NCI-H2107 treated with DMSO at 0.1 percent for 48 hours (cell line): ENCODE results near the gene WWOX.

Experiments used
- DNase-seq: peaks from one replicate; lab custom pipeline; 2025; ENCODE audit not compliant: unreplicated experiment; lab: John Stamatoyannopoulos, UW

Gene WWOX

DNA sequence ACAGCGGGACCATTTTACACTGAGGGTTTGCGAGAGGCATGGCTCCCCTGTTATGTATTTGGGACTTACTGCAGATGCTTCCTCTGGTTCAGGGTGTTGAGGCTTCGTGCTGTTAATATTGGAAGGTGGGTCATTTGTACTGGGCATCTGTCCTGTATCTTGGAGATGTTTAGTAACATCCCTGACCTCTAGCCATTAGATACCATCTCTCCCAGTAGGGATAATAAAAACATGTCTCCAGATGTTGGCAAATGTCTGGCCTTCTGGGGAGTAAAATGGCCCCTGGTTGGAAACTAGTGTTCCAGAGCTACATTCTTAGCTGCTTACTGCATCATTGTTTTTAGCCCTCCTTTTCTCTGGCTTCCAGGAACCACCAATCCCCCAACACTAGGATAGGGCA is 388.0 kb downstream of the WWOX start:
- no peak for DNase-seq

DNA sequence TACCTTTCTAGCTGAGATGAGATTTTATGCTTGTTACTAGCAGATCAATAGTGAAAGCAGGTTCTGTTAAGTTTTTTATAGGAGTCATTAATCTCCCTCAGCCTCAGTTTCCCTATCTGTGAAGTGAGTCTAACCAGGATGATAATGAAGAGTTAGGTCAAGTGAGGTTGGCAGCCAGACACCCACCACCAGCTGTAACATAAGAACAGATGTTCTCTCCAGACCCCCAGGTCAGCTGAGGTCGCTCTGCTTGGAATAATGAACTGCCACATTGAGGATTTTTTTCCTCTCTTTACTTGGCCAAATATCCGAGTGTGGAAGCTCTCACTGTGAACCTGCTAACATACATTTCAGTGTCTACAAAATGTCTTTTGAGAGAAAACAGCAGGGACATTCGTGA is 389.6 kb downstream of the WWOX start:
- DNase-seq: no peak

DNA sequence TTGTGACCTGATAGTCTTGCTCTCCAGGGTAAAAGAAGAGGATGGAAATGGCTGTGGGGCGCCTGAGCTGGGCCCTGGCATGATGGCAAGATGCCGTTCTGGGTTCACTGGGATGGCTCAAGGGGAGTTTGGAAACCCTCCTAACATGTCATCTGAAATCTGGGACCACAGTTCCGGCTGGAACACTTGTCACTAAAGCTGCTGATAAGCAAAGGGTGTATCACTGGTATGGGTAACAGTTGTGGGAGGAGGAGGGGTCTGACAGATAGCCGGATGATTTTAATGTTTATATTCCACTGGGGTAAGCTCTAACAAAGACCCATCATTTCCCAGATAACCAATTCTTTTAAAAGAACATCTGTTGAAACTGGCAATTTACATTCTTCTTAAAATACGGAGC is 390.2 kb downstream of the WWOX start:
- no peak for DNase-seq

DNA sequence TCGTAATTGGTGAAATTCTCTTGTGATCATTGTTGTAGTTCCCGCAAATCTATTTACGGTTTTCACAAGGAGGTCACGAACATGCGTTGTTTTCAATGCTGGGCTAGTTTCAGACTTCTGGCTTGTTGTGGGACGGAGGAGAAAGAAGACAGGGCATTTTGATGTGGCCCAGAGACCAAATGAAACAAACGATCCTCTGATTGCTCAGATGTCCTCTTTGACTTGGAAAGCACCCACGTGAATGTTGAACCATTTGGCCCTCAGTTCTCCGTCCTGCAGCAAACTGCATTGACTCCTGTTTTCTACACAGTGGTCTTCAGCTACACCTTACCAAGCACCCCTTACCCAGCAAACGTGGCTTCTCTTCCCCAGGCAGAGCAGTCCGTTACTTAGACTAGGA is 391.0 kb downstream of the WWOX start:
- DNase-seq: no peak

DNA sequence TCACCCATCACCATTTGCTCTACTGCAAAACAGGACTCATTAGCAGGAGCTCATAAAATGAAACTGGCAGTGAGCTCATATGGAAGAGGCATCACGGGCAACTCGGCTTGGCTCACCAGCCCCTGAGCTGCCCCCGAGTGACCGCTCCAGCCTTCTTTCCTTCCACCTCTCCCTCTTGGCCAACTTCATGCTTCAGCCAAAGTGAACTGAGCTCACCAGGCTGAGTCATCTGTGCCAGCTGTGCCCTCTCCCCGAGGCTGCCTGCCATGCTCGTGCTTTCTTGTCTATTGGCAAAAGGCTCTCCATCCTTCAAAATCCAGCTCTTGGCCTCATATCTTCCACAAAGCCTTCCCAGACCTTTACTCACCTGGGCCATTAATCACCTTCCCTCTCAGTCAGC is 391.4 kb downstream of the WWOX start:
- DNase-seq: no peak

DNA sequence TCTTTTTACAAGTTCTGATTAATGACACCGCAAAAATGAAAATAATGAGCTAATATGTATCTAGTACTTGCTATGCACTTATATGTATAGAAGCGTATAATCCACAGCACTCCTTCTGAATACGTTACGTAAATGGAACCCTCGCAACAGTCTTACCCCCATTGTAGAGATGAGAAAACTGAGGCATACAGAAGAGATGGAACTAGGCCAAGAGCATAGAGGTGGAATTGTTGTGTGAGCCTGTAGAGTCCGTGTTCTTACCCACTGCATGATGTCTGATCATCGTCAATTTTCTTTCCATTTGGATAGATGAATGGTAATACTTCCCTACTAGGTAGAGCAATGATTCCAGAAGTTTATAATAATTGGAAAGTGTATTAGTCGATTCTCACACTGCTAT is 394.1 kb downstream of the WWOX start:
- no peak for DNase-seq

DNA sequence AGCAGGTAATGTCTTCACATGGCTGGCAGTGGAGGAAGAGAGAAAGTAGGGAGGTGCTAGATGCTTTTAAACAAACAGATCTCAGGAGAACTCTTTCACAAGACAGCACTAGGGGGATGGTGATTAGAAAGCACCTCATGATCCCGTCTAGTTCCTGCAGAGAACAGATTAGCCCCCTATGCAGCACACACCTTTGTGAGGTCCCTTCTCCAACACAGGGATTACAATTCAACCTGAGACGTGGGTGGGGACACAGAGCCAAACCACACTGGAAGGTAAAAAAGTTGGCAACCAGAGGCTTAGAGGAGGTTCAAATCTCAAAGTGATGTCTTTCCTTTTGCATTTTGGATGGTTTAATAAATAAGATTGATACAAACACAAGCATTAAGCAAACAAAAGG is 394.7 kb downstream of the WWOX start:
- no peak for DNase-seq

DNA sequence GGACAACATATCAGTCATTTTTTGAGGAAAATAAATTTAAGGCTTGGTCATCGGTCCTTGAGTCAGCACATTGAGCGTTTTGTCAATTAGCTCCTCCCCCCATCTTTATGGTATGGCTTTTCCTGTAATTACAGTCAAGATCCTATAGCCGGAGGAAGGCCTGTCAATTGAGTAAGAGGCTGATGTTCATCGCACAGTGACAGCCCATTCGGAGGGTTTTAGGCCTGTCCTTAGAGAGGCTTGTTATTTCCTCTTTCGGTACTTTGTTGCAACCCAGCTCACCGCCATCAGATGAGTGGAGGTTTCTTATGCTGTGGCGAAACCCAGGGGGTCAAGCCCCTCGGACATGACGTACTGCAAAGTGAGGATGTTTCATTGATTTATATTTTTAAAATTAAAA is 395.2 kb downstream of the WWOX start:
- no peak for DNase-seq

DNA sequence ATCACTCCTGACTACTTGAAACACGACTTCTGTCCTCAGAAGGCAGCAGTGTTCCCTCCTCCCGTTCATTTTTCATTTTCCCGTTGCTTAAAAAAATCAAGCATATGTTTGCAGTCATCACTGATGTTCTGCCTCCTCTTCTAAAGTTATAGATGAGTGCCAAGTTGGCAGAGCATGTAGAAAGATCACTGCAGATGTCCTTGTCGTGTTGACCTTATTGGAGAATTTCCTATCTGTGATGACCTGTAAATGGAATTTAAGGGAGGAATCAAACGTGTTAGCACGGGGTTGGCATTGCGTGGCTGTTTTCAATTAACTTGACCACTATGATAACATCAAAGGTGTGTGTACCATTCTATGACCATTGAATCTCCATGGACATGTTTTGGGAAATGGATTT is 396.7 kb downstream of the WWOX start:
- no peak for DNase-seq

DNA sequence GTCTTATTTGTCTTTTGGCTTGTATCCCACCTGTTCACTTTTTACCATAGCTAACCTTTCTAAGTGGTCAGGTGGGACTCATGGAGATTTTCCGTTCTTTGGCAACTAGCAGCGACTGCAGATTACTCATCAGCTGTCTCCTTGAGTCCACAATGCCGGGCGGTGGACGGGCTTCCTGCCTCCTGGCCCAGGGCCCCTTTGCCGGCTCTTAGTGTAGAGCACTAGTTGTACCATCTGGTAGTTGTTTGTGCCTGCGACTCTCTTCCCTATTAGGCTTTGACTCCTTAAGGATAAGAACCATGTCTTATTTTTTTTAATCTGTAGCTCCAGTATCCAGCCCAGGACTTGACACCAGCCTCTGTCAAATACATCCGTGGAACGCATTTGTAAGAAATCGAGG is 399.9 kb downstream of the WWOX start:
- no peak for DNase-seq

DNA sequence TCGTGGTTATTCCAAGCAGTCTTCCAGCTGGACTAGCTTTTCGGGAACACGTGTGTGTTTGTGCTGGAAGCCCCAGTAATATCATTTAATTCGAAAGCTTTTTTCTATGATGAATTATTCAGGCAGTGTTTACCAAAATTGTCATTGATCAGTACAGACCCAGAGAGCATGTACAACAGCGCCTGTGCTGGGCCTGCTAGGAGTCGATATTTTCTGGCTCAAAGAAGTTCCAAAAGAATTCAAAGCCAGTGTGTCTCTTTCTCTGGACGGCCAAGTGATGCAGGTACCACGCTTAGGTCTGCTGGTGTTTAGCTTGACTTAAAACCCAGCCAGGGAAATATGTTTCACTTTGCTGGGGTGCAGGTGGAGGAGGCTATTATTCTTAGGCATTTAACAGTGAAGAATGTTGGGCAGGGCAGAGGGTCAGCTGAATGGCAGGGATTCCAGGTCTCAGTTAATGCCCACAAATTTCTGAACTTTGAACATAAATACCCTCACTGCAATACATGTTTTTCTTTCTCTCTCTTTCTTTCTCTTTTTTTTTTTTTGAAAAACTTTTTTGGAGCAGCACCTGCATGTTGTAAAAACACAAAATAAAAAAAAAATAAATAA is 401.3 kb downstream of the WWOX start:
- DNase-seq: no peak

DNA sequence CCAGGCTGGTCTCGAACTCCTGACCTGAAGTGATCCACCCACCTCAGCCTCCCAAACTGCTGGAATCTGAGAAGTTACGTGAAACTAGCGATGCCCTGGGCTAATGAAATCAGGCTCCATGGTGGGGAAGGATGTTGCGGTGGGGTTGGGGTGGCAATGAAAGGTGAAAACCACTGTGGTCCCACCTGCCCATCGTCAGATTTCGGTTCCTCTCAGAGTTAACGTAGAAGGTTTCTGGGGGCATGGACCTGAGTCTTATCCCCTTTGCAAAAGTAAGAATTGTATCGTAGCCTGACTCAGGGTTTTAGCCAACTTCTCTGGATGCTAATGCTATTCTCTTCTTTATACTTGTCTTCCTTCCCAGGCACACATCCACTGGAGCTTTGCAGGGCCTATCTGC is 402.3 kb downstream of the WWOX start:
- DNase-seq: no peak

DNA sequence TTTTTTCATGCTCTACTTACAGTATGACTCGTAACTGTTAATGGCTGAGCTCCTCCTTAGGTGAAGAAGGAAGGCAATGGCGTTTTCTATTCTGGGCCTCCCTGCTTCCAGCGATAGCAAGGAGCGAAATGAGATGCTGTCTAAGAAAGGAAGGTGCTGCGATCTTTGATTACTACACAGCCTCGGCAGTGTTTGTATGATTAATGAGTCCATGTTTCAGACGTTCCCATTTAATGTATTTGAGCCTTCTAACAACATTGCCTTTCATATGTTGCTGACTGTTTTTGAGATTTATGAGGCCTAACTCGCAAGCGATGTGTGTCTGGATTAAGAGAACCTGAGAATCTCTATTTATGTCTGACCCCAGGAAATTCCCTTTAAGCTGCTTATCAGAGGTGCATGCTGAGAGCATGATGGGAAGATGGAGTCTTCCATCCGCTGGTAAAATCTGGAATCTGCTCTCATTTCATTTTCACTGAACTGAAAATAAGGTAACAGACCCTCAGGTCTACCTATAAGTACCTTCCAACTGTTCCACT is 403.4 kb downstream of the WWOX start:
- DNase-seq: no peak

DNA sequence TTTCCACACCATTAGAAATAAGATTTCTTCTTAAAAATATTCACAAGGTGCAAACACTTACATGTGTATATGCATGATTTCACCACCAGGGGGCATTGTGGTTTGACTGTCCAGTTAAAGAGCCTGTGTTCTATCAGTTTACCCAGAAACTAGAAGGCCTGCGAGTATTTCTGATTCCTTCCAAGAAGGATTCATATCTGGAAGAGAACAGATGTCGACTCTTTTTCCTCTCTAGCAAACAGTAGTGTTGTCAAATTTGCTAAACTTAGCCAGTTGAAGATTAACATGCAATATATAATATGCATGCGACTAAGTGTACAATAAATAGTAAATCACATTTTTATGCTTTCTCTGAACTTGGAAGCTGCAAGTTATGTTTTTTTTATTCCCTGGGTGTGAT is 404.1 kb downstream of the WWOX start:
- peak; percentile 51 for DNase-seq

DNA sequence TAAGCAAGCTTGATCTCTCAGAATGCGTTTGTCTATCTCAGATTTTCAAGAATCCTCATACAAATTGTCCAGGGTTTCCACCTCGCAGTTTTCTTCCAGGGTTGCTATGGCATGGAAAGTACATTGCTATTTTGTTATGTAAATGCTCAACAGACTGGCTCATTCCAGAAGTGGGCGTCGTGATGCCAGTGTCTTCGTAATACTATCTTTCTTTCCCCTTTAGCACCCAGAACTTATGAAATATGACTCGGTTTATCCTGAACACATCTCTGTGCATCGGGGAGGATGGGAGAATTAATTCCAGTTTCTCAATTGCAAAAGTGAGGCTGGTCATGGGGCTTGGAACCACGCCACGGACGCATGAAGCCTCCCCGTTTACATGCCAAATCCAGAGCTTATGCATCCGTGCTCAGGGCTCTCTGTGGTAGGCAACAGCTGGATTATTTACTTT is 405.0 kb downstream of the WWOX start:
- no peak for DNase-seq

DNA sequence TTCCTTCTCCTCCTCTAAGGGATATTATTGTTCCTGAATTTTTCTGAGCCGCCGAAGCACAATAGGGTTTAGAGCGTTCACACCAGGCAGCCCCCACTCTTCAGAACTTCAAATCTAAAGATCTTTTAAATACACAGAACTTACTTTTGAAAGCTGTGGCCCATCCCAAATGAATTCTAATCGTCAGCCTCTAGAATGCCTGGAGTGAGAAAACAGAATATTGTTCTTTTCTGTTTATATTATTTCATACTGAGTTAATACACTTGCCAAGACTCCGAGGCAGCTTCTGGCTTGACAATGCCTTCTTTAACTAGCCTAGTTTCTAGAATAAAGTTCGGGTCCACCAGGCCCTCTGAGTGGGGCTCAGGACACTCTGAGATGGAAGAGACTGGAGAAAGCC is 405.6 kb downstream of the WWOX start:
- no peak for DNase-seq

DNA sequence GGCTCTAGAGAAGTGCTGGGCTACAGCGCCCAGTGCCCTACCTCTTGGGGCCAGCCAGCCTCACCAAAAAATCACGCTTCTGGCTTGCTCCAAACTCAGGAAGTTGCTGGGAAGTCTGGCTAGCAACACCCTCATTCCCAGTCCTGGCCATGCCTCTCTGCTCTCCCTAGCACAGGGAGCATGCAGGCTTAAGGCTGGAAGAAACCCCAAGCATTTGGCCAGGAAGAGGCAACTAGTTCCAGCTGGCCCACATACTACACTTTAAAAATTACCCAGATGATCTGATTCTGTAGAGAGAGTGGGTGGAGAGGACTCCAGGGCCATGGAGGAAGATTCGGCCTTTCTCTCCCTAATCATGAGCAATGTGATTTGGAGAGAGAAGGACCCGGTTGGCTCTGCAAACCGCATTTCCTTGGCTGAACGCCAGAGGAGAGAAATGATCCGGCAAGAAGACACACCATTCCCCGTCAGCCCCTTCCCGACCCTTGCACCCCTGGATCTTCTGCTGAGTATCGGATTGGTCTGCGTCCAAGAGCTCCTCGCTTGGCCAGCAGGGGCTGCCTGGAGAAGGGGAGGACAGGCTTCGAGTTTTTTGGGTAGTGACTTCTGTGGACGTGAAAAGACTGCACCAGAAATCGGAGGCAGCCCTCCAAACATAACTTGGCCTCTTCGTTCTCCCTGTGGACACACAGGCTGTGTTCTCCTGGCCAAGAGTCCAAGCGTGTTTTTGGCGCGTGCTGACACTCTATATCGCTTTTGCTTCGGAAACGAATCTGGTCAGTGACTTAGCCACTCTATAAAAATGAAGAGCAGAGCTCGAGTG is 406.3 kb downstream of the WWOX start:
- no peak for DNase-seq

DNA sequence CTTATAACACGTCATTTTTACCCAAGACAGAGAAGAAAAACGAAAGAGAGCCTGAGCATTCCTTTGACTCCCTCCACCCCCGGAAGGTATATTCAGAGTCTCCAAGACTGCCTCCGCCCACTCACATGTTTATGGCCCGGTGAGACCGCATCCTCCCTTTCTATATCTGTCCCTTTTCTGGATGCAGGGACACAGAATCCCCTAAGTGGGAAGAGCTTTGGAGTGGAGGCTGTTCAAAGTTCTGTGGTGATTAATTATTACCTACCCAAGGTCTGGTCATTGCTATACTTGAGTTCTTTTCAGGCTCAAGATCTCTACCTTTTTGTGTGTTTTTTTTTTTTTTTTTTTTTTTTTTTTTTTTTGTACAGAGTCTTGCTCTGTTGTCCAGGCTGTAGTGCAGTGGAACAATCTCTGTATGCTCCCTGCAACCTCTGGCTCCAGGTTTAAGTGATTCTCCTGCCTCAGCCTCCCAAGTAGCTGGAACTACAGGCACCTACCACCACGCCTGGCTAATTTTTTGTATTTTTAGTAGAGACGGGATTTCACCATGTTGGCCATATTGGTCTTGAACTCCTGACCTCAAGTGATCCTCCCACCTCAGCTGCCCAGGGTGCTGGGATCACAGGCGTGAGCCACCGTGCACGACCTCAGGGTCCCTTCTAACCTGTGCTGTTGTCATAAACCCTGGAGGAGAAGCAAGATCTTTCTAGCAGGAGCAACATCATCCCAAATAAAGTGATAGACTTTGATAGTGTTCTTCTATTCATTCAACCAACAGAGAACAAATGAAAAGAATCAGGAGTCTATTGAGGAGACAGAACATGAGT is 407.1 kb downstream of the WWOX start:
- no peak for DNase-seq

DNA sequence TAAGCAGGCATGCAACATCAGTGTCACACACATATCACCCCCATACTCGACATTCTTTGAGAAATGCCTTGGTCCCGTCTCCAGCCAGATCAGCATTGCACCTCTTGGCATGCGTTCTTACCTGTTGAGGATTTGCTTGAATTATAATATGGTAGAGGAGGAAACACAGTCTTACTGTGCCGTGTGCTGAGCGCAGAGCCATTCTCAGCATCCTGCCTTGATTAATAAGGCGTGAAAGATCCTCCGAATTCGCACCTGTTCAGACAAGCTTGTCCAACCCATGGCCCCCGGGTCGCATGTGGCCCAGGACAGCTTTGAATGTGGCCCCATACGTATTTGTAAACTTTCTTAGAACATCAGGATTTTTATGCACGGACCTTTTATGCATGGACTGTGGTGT is 408.1 kb downstream of the WWOX start:
- DNase-seq: no peak

DNA sequence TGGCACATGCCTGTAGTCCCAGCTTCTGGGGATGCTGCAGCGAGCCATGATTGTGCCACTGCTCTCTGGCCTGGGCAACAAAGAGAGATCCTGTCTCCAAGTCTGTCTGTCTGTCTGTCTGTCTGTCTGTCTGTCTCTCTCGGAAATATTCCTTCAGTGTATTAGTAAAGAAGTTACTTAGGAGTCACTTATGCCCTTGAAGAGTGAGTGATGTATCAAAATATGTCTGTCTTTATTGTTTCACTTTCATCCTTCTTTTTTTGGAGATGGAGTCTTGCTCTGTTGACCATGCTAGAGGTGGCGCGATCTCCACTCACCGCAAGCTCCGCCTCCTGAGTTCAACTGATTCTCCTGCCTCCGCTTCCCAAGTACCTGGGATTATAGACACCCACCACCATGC is 410.5 kb downstream of the WWOX start:
- no peak for DNase-seq

DNA sequence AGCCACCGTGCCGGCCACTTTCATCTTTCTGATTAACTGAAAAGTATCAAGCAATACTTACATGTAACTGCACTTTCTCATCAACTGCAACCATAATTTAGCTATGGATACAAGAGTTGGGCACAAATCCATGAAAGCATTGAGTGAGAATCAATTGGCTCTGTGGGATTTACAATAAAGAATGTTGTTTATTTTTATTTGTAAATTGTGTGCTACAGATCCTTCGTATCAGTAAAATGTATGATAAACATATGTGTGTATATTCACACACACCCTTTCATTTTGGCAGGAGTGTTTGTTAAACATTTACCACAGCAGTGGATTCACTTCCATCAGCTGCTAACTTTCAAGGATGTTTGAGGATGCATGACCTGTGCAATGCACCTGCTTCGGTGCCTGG is 411.0 kb downstream of the WWOX start:
- no peak for DNase-seq

DNA sequence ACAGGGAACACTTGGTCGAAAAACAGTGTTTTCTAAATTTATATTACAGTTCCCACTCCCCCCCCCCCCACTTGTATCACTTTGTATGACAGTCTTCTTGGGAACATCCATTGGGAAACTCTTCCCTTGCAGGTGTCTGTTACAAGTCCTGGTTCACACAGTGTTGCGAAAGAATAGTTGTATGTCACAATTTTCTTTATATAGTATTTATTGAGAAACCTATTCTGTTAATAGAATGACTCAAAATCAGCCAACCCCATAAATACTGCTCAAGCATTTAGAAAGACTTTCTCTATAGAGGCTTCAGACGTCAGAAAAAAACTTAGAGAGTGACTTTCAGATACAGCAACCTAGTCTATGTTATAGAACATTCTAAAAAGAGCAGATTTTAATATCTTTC is 414.4 kb downstream of the WWOX start:
- DNase-seq: no peak
